C4-2B (cell line): ENCODE results near the gene DNAJA3.

Experiments used
- CTCF ChIP-seq: fragments of 450-650 bp; conservative IDR thresholded peaks from 2 replicates; pipeline ENCODE4 v1.5.1; 2017; ENCODE audit warnings: mild to moderate bottlenecking
- ZFX ChIP-seq: fragments of 450-650 bp; IDR thresholded peaks from 2 replicates; pipeline ENCODE4 v1.6.1; 2017

DNA sequence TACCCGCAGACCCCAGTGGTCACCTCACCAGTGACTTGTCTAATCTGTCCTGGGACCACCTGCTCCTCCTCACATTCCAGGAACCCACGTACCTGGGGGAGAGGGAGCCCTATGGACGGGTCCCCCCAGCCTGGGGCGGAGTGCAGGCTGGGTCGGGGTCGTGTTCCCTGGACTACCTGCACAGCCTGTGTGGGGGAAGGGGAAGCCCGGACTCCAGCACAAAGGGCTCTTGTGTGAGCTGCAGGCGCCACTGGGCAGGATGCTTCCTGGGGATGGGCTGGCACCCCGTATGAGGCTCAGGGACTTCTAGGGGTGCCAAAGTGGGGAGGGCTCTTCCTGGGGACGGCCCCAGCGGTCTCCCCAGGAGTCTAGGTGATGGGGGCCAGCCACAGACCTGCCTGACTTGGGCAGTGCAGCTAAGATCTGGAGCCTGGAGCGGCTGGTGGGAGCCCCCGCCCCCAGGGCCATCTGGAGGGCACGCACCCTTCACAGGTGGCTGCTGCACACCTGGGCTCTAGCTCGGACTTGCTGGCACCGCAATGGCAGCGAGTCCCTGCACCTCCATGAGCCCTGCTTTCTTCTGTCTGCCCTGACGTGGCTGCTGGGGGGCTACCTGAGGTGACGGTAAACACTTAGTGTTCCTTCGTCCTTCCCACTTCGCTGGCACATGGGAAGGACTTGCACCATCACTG, 46.5 kb upstream of the DNAJA3 start:
- TF ChIP-seq CTCF (no peak), ZFX (no peak)
